Urothelium cell line (cell line): Measurements from ENCODE around the gene RAB10.

ENCODE experiments used
- DNase-seq: peaks from one replicate; pipeline ENCODE4 v3.0.0; 2011; ENCODE audit warnings: low spot score, mixed read lengths
- FAIRE-seq: peaks from 2 replicates; lab custom pipeline; 2011; peaks lifted over from hg19 to GRCh38; lab: Jason Lieb, UNC

The RAB10 gene

DNA sequence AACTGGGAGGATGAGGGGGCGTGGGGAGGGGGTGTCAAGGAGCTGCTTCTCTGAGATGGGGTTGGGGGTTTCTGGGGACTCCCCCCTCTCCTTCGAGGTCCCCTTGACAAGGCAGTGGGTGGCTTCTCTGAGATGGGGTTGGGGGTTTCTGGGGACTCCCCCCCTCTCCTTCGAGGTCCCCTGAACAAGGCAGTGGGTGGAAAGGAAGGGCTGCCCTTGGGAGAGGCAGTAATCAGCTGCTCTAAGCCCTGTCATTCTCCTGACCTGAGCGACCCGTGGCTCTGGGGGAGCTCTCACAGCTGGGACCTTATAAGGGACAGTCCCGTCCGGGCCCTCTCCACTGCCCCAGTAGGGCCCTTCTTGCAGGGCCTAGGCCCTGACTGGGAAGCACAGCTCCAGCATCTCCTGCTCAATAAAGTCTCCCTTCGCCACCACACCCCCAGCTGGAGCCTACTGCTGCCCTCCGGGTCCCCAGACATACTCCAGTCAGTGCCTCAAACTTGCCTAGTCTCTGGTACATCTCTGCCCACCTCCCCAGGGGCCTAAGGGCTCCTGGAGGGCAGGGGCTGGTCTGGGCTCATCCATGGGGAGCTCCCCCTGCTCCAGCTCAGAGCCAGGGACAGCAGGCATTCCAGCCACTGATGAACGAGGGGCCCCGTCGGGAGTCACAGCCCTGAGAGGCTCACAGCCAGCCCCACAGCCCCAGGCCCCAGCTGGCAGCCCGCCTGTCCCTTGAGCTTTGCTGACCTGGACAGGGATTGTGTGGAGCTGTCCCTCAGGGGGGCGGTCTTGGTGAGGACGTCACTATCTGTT lies 141.8 kb downstream of the RAB10 start:
- DNase-seq (no peak), FAIRE-seq (no peak)

DNA sequence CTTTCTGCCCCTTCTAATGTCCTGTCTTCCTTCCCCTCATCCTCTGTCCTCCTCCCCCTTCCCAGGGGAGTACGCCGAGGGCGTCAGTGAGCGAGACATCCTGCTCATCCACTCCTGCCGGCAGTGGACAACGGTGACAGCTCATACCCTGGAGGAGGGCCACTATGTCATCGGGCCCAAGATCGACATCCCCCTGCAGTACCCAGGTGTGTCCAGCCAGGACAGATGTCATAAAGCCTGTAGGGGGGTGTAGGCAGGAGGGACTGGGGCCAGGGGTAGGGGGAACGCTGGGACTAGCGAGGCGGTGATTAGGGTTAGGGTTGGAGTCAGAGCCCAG lies 142.4 kb downstream of the RAB10 start:
- DNase-seq, result no peak

DNA sequence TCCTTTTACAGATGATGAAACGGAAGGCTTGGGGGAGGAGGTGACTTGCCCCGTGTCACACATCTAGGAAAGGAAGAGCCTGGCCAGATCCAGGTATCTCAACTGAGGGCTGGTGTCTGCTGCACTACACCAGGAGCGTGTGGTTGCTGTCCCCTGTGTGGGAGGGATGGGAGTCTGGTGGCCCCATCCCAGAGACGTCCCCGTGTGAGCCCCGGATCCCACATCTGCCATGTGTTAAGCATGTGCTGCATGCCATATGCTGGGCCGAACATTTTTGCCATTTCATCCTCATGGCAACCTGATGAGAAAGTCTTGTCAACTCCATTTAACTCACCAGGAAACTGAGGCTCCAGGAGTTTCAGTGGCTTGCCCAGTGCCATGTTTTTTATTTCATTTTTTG lies 143.2 kb downstream of the RAB10 start:
- FAIRE-seq (no peak), DNase-seq (no peak)

More for the DNA sequence above, 142.4 kb downstream of the RAB10 start:
- peak; percentile 63 for FAIRE-seq

DNA sequence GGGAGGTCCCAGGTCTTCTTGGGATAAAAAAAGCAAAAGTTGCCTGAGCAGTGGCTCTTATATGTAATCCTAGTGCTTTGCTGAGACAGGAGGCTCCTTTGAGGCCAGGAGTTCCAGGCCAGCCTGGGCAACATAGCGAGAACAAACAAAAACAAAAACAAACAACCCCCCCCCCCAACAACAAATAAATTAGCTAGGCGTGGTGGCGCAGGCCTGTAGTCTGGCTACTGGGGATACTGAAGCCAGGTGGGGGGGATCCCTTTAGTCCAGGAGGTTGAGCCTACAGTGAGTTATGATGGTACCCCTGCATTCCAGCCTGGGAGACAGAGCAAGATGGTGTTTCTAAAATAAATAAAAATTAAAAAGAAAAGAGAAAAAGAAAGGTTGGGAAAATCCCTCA lies 144.4 kb downstream of the RAB10 start:
- DNase-seq, result no peak

DNA sequence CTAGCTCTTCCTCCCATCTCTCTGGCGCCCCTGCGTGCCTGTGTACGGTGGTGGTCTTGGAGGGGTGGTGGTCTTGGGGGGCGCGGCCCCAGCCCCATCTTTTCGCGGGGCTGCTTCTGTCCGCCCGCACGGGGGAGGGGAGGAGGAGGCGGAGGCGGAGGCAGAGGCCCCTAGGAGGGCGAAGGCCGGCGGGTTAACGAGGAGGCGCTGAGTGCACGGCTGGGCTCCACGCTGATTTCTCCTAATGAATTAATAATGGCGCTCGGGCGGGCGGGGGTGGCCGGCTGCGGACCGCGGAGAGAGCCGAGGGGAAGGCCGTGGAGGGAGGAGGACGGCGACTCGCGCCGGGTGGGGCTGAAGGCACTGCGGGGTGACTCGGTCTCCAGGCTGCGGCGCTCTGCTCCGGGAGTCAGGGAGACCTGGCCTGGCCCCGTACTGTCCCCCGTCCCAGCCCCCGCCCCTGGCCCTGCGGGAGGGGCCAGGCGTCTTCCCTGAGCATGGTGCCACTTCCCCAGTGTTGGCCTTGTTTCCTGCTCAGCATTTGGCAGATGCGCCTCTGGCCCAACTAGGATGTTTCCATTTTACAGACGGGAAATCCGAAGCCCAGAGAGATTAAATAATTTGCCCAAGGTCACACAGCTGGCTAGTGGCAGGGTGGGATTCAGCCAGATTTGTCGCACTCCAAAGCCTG lies 145.0 kb downstream of the RAB10 start:
- no peak for DNase-seq
- FAIRE-seq, result no peak

More for the DNA sequence above, 144.4 kb downstream of the RAB10 start:
- FAIRE-seq, result no peak

- DNase-seq, result no peak
- FAIRE-seq, result peak; percentile 48
These were observed 145.6 kb downstream of the RAB10 start for GRCh38 chr2:26179446-26179913.

DNA sequence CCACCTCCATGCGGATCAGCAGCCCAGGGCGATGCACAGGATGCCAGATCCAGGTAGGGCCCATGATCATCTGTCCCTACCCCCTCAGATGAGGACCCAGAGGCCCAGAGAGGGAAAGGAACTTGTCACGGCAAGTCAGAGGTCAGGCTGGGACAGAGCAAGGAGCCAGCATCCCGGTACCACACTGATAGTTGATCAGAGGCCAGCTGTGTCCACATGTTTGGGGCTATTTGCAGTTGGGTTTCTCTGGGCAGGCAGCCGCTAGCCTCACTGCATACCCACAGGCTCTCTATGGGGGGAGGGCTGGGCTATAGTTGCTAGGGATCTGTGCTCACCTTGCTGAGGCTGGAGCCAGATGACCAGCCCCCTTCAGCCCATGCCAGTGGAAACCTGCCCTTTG lies 148.6 kb downstream of the RAB10 start:
- FAIRE-seq (no peak), DNase-seq (no peak)

DNA sequence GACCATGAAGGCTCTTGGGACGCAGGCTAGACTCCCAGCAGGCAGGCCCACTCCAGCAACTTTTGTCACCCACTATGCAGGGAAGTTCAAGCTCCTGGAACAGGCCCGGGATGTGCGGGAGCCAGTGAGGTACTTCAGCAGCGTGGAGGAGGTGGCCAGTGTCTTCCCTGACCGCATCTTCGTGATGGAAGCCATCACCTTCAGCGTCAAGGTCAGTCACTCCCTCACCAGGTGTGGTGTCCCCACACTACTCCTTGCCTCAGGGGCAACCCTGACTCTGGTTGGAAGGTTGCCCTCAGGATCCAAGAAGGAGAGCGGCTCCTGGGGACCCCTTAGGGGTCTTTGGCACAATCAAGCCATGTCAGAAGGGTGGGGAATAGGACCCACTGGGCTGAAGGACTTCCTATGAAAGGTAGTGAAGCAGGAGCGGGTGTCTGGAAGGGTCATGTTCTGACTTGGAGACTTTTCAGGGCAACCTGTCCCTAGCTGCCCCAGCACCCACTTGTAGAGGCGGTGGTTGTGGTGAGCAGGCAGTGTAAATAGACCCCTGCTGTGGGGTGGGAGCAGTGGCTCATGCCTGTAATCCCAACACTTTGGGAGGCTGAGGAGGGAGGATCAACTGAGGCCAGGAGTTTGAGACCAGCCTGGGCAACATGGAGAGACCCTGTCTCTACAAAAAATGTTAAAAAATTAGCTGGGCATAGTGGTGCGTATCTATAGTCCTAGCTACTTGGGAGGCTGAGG lies 149.2 kb downstream of the RAB10 start:
- no peak for DNase-seq
- no peak for FAIRE-seq

GRCh38 chr2:26184121-26184520 lies 150.2 kb downstream of the RAB10 start:
- DNase-seq (no peak), FAIRE-seq (no peak)

DNA sequence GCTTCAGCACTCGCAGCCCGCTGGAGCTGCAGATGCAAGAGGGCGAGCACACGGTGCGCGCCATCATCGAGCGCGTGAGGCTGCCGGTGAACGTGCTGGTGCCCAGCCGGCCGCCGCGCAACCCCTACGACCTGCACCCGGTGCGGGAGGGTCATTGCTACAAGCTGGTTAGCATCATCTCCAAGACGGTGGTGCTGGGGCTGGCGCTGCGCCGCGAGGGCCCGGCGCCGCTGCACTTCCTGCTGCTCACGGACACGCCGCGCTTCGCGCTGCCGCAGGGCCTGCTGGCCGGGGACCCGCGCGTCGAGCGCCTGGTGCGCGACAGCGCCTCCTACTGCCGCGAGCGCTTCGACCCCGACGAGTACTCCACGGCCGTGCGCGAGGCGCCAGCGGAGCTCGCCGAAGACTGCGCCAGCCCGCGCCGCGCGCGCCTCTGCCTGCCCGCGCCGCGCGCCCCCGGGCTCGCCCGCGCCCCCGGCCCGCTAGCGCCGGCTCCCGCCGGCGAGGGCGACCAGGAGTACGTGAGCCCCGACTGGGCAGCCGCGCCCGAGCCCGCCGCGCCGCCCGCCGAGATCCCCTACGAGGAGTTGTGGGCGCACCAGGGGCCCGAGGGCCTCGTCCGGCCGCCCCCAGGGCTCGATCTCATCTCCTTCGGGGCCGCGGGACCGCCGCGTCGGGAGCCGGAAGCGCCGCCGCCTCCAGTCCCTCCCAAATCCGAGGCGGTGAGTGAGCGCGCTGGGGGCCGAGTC lies 150.8 kb downstream of the RAB10 start:
- FAIRE-seq, result no peak
- no peak for DNase-seq

GRCh38 chr2:26185304-26185928 lies 151.5 kb downstream of the RAB10 start:
- DNase-seq (no peak), FAIRE-seq (no peak)

- no peak for DNase-seq
- FAIRE-seq, result peak; percentile 32
These were observed 152.3 kb downstream of the RAB10 start for GRCh38 chr2:26185954-26186770.
